ENCODE data around the gene HMSD.

Gene HMSD

DNA sequence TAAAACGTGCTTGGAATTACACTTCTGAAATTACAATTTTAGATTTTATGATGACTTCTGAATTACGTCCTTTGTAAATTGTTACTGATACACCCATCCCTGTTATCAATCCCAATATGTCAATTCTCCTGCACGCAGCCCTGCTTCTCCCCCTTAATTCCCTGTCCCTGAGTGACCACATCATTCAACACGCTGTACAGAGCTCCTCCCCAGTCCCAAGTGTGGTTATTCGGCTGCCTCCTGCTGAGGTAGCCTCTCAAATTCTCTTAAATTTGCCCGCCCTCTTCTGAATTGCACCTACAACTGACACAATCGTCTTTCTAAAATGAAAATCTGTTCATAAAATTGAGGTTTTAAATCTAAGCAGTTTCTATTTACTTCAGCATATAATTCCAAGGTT, 30.9 kb downstream of the HMSD start:
- H3K27ac ChIP-seq, result no peak overlapping the region
- TF ChIP-seq, protein P1, sequence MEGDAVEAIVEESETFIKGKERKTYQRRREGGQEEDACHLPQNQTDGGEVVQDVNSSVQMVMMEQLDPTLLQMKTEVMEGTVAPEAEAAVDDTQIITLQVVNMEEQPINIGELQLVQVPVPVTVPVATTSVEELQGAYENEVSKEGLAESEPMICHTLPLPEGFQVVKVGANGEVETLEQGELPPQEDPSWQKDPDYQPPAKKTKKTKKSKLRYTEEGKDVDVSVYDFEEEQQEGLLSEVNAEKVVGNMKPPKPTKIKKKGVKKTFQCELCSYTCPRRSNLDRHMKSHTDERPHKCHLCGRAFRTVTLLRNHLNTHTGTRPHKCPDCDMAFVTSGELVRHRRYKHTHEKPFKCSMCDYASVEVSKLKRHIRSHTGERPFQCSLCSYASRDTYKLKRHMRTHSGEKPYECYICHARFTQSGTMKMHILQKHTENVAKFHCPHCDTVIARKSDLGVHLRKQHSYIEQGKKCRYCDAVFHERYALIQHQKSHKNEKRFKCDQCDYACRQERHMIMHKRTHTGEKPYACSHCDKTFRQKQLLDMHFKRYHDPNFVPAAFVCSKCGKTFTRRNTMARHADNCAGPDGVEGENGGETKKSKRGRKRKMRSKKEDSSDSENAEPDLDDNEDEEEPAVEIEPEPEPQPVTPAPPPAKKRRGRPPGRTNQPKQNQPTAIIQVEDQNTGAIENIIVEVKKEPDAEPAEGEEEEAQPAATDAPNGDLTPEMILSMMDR (conservative IDR thresholded peaks at IDR 0.05), result no peak
- no peak for TF ChIP-seq ZFX (IDR thresholded peaks at IDR 0.05)

DNA sequence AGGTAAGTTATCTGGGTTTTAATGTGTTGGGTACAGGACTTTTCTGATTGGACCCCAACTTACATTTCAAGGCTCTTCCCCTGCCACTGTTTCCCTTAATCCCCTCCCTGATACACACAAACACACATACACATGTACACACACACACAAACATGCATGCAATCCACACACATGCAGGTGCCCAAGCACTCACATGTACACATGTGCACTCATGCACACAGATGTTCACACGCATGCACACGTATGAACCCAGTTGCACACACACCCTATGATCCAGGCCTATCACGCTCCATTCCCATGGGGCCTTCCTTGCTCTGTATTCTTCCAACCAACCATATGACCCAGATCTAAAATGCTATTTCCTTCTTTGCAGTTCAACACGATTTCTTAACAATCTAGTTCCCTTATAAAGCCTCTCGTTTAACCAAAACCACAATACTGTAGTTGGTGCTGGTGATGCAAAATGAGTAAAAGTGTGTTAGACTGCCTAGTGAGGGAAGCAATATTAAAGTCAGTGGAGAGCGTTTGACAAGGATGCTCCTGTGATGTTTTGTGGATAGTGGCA, 31.9 kb downstream of the HMSD start:
- TF ChIP-seq, protein P1 (conservative IDR thresholded peaks at IDR 0.05), result no peak
- TF ChIP-seq ZFX (IDR thresholded peaks at IDR 0.05), result no peak
- no peak overlapping the region for H3K27ac ChIP-seq

DNA sequence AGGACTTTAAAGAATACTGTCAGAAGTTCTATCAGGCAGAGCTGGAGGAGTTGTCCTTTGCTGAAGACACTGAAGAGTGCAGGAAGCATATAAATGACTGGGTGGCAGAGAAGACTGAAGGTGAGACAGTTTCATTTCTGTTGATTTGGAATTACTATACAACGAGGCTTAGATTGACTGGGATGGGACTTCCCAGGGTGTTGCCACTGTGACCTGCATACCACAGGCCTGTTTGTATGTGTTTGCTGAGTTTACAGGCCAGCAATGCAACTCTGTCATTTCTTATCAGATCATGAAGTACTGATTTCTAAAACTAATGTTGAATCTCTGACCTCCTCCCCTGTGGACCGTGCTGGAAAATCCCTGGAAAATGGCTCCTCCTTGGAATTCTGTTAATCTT, 32.6 kb downstream of the HMSD start:
- TF ChIP-seq ZFX (IDR thresholded peaks at IDR 0.05), result no peak
- TF ChIP-seq, protein P1 (conservative IDR thresholded peaks at IDR 0.05), result no peak

DNA sequence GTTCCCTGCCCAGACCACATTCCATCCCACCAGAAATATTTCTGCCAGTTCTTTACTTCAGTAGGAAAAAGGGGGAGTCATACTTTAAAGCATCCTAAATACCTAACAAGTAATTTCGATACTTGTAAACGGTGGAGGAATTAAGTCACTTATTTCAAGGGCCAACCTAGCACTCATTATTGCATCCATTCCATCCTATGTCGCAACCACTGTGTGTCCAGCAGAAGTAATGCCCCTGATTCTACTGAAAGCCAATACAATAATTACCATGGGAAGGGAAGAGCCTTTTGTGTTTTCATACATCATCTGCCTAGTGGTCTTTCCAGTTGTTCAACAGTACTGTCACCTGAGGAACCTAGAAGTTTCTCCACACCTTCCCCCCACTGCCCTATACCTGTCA, 33.3 kb downstream of the HMSD start:
- H3K27ac ChIP-seq, result no peak overlapping the region
- TF ChIP-seq ZFX (IDR thresholded peaks at IDR 0.05), result no peak
- TF ChIP-seq, protein P1 (conservative IDR thresholded peaks at IDR 0.05), result no peak

More for the DNA sequence above, 32.6 kb downstream of the HMSD start:
- no peak overlapping the region for H3K27ac ChIP-seq

DNA sequence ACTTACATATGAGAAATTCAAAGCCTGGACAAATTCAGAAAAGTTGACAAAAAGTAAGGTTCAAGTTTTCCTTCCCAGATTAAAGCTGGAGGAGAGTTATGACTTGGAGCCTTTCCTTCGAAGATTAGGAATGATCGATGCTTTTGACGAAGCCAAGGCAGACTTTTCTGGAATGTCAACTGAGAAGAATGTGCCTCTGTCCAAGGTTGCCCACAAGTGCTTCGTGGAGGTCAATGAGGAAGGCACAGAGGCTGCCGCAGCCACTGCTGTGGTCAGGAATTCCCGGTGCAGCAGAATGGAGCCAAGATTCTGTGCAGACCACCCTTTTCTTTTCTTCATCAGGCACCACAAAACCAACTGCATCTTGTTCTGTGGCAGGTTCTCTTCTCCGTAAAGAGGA, 37.8 kb downstream of the HMSD start:
- no peak for TF ChIP-seq ZFX (IDR thresholded peaks at IDR 0.05)
- TF ChIP-seq, protein P1 (conservative IDR thresholded peaks at IDR 0.05), result no peak
- no peak overlapping the region for H3K27ac ChIP-seq

DNA sequence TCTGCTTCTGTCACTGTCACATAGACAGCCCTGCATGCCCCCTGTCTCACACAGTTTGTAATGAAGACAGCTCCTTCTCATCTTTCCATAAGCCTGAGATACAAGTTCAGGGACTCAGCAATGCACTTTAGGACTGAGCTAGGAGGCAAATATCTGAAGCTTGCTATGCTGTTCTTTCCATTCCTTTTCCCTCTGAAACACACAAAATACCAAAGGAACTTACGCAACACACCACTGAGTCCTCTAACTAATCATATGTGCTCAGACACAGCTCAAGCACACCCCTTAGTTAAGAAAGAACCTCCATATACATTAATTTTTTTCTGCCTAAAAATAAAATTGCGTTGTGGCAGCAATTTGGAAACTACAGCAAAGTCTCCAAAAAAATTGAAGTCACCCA, 38.6 kb downstream of the HMSD start:
- no peak for TF ChIP-seq ZFX (IDR thresholded peaks at IDR 0.05)
- TF ChIP-seq, protein P1 (conservative IDR thresholded peaks at IDR 0.05), result no peak
- H3K27ac ChIP-seq, result no peak overlapping the region

DNA sequence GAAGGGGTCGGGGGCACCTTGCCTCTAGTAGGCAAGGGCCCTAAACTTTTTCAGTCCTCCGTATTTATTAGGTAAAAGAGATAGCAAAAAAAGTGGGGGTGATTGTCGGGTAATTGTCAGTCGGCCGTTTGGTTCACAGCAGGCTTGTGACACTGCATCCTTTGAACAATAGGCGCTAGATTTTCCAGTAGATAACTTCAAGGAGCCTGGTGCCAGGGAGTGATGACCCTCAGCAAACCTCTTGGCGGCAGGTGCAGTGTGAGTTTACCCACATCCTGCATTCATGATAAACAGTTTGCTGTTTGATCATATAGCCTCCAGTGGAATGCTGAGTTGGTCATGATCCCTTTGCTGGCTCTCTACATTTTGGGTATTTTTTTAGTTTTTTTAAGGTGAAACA, 43.6 kb downstream of the HMSD start:
- H3K27ac ChIP-seq, result no peak overlapping the region
- no peak for TF ChIP-seq ZFX (IDR thresholded peaks at IDR 0.05)
- TF ChIP-seq, protein P1 (conservative IDR thresholded peaks at IDR 0.05), result no peak

All from C4-2B (cell line).